K562 (cell line): ENCODE measurements around the gene OTOGL. TPM values are rescaled to one million over a fixed set of nuclear protein-coding genes. Genes with fewer than 3 reads are reported as not detected.
"Not testable (repeated sequence)": the region's sequence is repeated elsewhere in the genome, so short reads cannot be mapped to it uniquely, and the experiment has no call there.

Experiments
- ATAC-seq: fragments of 200-7000 bp; cut with Tn5 transposase; 3 replicates; pipeline ENCODE4 v1.9.1; 2020; ENCODE audit warnings: moderate library complexity
- BruUV-seq: library from RNA; stranded (reverse); fragments of 400-500 nt; replicated peaks from 2 replicates; lab custom pipeline; 2021; lab: Mats Ljungman, UMichigan
- CTCF ChIA-PET: fragments of 300-600 bp; formaldehyde crosslinking; extraction: SDS; loops from one replicate; lab custom pipeline; 2021; ENCODE audit warnings: low intra/inter-chr PET ratio; lab: Yijun Ruan, JAX
- POLR2A ChIA-PET: fragments of 300-600, 350-650 bp; sonication (Branson Sonifier 250); formaldehyde crosslinking; extraction: SDS; loops from one replicate; lab custom pipeline; 2021; ENCODE audit warnings: antibody characterized with exemption, inconsistent platforms; lab: Yijun Ruan, JAX
- DNase-seq, 4 experiments: peaks; one replicate each; pipeline versions ENCODE4 v3.0.0 to v3.0.0-alpha.2; 2011 to 2018; ENCODE audit warnings: low spot score in 3 of 4, mixed read lengths in 3 of 4; ENCODE audit errors: extremely low read depth in 1 of 4
- FAIRE-seq: peaks from 2 replicates; lab custom pipeline; 2011; peaks lifted over from hg19 to GRCh38; lab: Jason Lieb, UNC
- H2AFZ ChIP-seq: 2 replicates; pipeline ENCODE4 v1.6.0; 2011; ENCODE audit warnings: low read depth, low read length, control low read depth, inconsistent platforms
- H3K27ac ChIP-seq: fragments of 200-600 bp; 3 replicates; pipeline ENCODE4 v1.8.0; 2011; ENCODE audit warnings: low read depth, mild to moderate bottlenecking, control low read depth, inconsistent platforms, low read length, moderate library complexity, mixed read lengths; ENCODE audit errors: extremely low read depth
- H3K27me3 ChIP-seq, 2 experiments: fragments of 300-600 bp in 1 of 2; 2 replicates in 1 of 2; 3 replicates in 1 of 2; pipeline versions ENCODE4 v1.6.0 to v1.8.0; 2011; ENCODE audit warnings: inconsistent platforms in 2 of 2, low read length in 2 of 2, mild to moderate bottlenecking in 1 of 2, mixed read lengths in 1 of 2, moderate library complexity in 1 of 2; ENCODE audit not compliant: control insufficient read depth in 2 of 2, insufficient read depth in 2 of 2
- H3K36me3 ChIP-seq: fragments of 300-600 bp; 3 replicates; pipeline ENCODE4 v1.8.0; 2011; ENCODE audit warnings: mild to moderate bottlenecking, low read length, inconsistent platforms; ENCODE audit not compliant: control insufficient read depth, insufficient read depth
- H3K4me1 ChIP-seq, 2 experiments: fragments of 200-600 bp in 1 of 2; replicated peaks in 1 of 2; 2 replicates in 1 of 2; 3 replicates in 1 of 2; pipeline versions ENCODE4 v1.5.1 to v1.8.0; 2011; ENCODE audit warnings: inconsistent platforms in 2 of 2, low read length in 2 of 2, mild to moderate bottlenecking in 1 of 2, mixed read lengths in 1 of 2, moderate library complexity in 1 of 2; ENCODE audit not compliant: control insufficient read depth in 2 of 2, insufficient read depth in 2 of 2
- H3K4me2 ChIP-seq: 2 replicates; pipeline ENCODE4 v1.6.1; 2011; ENCODE audit warnings: low read length, control low read depth, inconsistent platforms, mixed read lengths; ENCODE audit not compliant: insufficient read depth
- H3K4me3 ChIP-seq: fragments of 200-600 bp; sonication (generic), shearing (Covaris generic); 2 replicates; pipeline ENCODE4 v1.5.1; 2016; ENCODE audit warnings: control low read depth, inconsistent platforms
- H3K79me2 ChIP-seq: fragments of 200-600 bp; 3 replicates; pipeline ENCODE4 v1.8.0; 2011; ENCODE audit warnings: low read length, inconsistent platforms; ENCODE audit not compliant: control insufficient read depth, insufficient read depth
- H3K9ac ChIP-seq, 2 experiments: 2 replicates each; pipeline versions ENCODE4 v1.6.0 to v1.6.1; 2011; ENCODE audit warnings: low read depth in 2 of 2, low read length in 2 of 2, control low read depth in 1 of 2, inconsistent platforms in 1 of 2, mild to moderate bottlenecking in 1 of 2, mixed read lengths in 1 of 2; ENCODE audit not compliant: insufficient read depth in 1 of 2
- H3K9me1 ChIP-seq: one replicate; pipeline ENCODE4 v1.6.0; 2011; ENCODE audit warnings: inconsistent platforms, mild to moderate bottlenecking, low read length, moderate library complexity; ENCODE audit not compliant: control insufficient read depth, insufficient read depth
- H3K9me3 ChIP-seq: replicated peaks from 2 replicates; pipeline ENCODE4 v1.5.1; 2011; ENCODE audit warnings: low read depth, low read length, inconsistent platforms; ENCODE audit not compliant: control insufficient read depth, insufficient read depth
- H4K20me1 ChIP-seq: replicated peaks from 2 replicates; pipeline ENCODE4 v1.6.1; 2011; ENCODE audit warnings: low read length, inconsistent platforms, mixed read lengths; ENCODE audit not compliant: control insufficient read depth, insufficient read depth
- FOXA3 ChIP-seq, 2 experiments: fragments of 450-650 bp in 1 of 2; sonication (generic) in 1 of 2; formaldehyde crosslinking; IDR thresholded peaks in 1 of 2; conservative IDR thresholded peaks in 1 of 2; 2 replicates each; pipeline versions ENCODE4 v1.4.0 to v1.8.0; 2020 to 2022; ENCODE audit warnings: mild to moderate bottlenecking in 2 of 2, missing genetic modification reagents in 1 of 2
- FOXK2 ChIP-seq, 2 experiments: fragments of 450-650 bp; IDR thresholded peaks in 1 of 2; conservative IDR thresholded peaks in 1 of 2; 2 replicates each; pipeline ENCODE4 v1.6.1; 2016; ENCODE audit warnings: low read depth in 2 of 2, mild to moderate bottlenecking in 1 of 2
- L3MBTL2 ChIP-seq: fragments of 450-650 bp; IDR thresholded peaks from 2 replicates; pipeline ENCODE4 v1.6.1; 2016; ENCODE audit warnings: mild to moderate bottlenecking, moderate library complexity
- MGA ChIP-seq: fragments of 450-650 bp; IDR thresholded peaks from 2 replicates; pipeline ENCODE4 v1.6.1; 2016; ENCODE audit warnings: mild to moderate bottlenecking, moderate library complexity
- MTF1 ChIP-seq: fragments of 250-450 bp; sonication (Bioruptor Pico); IDR thresholded peaks from 2 replicates; pipeline ENCODE4 v1.9.0; 2021; ENCODE audit warnings: moderate library complexity, mild to moderate bottlenecking, inconsistent platforms, borderline replicate concordance
- RBFOX2 ChIP-seq: fragments of 200-400 bp; formaldehyde crosslinking; IDR thresholded peaks from 2 replicates; pipeline ENCODE4 v1.6.1; 2017; ENCODE audit warnings: low read depth, mild to moderate bottlenecking, low read length, moderate library complexity
- TAF9B ChIP-seq: fragments of 450-650 bp; IDR thresholded peaks from 2 replicates; pipeline ENCODE4 v1.6.1; 2018; ENCODE audit warnings: mild to moderate bottlenecking; ENCODE audit not compliant: partially characterized antibody
- WGBS: fragments of 100-300 bp; shearing (Covaris generic); methylation state at CpG from one replicate; pipeline ENCODE4 v1.1.6; 2016; ENCODE audit warnings: low coverage, mixed read lengths; ENCODE audit not compliant: insufficient coverage; ENCODE audit errors: missing lambda C conversion rate; 5-methylcytosine and 5-hydroxymethylcytosine counted together
- in situ Hi-C: fragments of 300-500 bp; cut with MboI; formaldehyde crosslinking; loops from 4 replicates; pipeline ENCODE4 v1.15.0; 2018; ENCODE audit warnings: inconsistent platforms, mixed read lengths
- intact Hi-C: fragments of 100-400 bp; cut with micrococcal nuclease; formaldehyde crosslinking; loops from 2 replicates; pipeline ENCODE4 v1.14.2; 2022
- polyA plus RNA-seq, 8 experiments: library from polyadenylated mRNA; depleted of rRNA in 4 of 8; stranded (reverse) in 5 of 8; unstranded in 3 of 8; fragments of >200 nt; fragmentation: Nextera tagmentation in 2 of 8; fragmentation: Illumina TruSeq in 1 of 8; extraction: Ambion mirVana in 2 of 8; extraction: Trizol in 1 of 8; gene quantifications; 2 replicates each; pipeline versions ENCODE4 v1.2.1 to v1.2.3, GENCODE V29; 2011 to 2014; ENCODE audit warnings: inconsistent platforms in 1 of 8, missing spikeins in 1 of 8
- total RNA-seq, 7 experiments: library from RNA; depleted of rRNA in 6 of 7; stranded (reverse); fragments of >200 nt in 6 of 7; fragmentation: Illumina TruSeq in 2 of 7; extraction: Trizol in 2 of 7; gene quantifications; 2 replicates each; pipeline versions ENCODE4 v1.2.1 to v1.2.3, GENCODE V29; 2011 to 2021; ENCODE audit warnings: low replicate concordance in 1 of 7

OTOGL gene
- total and polyA plus RNA-seq, 9 of the 15 experiments (the other 6 are each of a cell fraction or from before 2014, with no cell fraction given): 0.02 to 0.03 TPM; not detected in 7

GRCh38 chr12:80143537-80143936, 44.2 kb downstream of the OTOGL start (continued):
- no peak for TF ChIP-seq MTF1 (CRISPR knock-in tag)
- TF ChIP-seq, all 486 proteins: peak for 0

- H3K9me3 ChIP-seq, H3K79me2 ChIP-seq, H3K4me1 ChIP-seq, CTCF ChIA-PET, FAIRE-seq, H3K36me3 ChIP-seq, H3K9ac ChIP-seq, intact Hi-C loops, in situ Hi-C loops, H3K27me3 ChIP-seq, H3K9me1 ChIP-seq, H4K20me1 ChIP-seq: not testable (repeated sequence)
- POLR2A ChIA-PET: interaction anchor here (1.0 to 1.1 kb wide), 2 partner anchors 12 to 19 kb away, joined by 3 read pairs; no protein-coding TSS in a partner anchor
- ATAC-seq (peak; percentile 86), DNase-seq (peak in 1 of 4 experiments; percentile 6)
- WGBS: 10% methylated on average over 9 of the region's 26 CpGs
- peak overlapping the region; percentile 43; the same call in 2 of the 3 replicates for H3K27ac ChIP-seq
- peak overlapping the region; percentile 81 for H2AFZ ChIP-seq
- TSS peak; percentile 67 for BruUV-seq
- H3K4me2 ChIP-seq: peak overlapping the region; percentile 41; the same call in 1 of the 2 replicates
- peak overlapping the region; percentile 27 for H3K4me3 ChIP-seq
- 0 out of 4 replicates have a peak, but pooled peaks of 1 of the 2 experiments have one; percentile 32 for TF ChIP-seq FOXK2 (conservative IDR thresholded peaks at IDR 0.05 in 1 of 2, IDR thresholded peaks at IDR 0.05 in 1 of 2; ENCODE audit: low read depth in 2 of 2)
- TF ChIP-seq MGA: peak; percentile 38; the same call in 1 of the 2 replicates
- peak; percentile 23; the same call in 1 of the 2 replicates for TF ChIP-seq RBFOX2
- peak in 1 of 2 experiments; percentile 74; a peak in 2 of 4 replicates for TF ChIP-seq FOXA3 (CRISPR knock-in tag; conservative IDR thresholded peaks at IDR 0.05 in 1 of 2, IDR thresholded peaks at IDR 0.05 in 1 of 2)
- peak; percentile 62 for TF ChIP-seq TAF9B
- 0 out of 2 replicates have a peak, but pooled peaks have one; percentile 16 for TF ChIP-seq L3MBTL2
Observed at GRCh38 chr12:80149547-80150313, 50.4 kb downstream of the OTOGL start.
